CD4-positive, alpha-beta memory T cell (primary cell): ENCODE results near the gene HRH1. TPM values are rescaled to one million over a fixed set of nuclear protein-coding genes. Genes with fewer than 3 reads are reported as not detected.
"Not testable (repeated sequence)": the region's sequence is repeated elsewhere in the genome, so short reads cannot be mapped to it uniquely, and the experiment has no call there.

ENCODE experiments used
- CTCF ChIA-PET: fragments of 350-600 bp; sonication (Branson Sonifier 250); formaldehyde crosslinking; loops from one replicate; lab custom pipeline; 2021; ENCODE audit warnings: inconsistent platforms; ENCODE audit not compliant: partially characterized antibody; lab: Charles Lee
- POLR2A ChIA-PET: fragments of 350-600 bp; sonication (Branson Sonifier 250); formaldehyde crosslinking; loops from one replicate; lab custom pipeline; 2021; ENCODE audit not compliant: partially characterized antibody; lab: Charles Lee
- DNase-seq, 5 donors: peaks; one replicate each; pipeline versions ENCODE4 v3.0.0 to v3.0.0-alpha.2; 2020 to 2022; ENCODE audit warnings: mixed read lengths in 1 of 5
- H3K27ac ChIP-seq: one replicate; pipeline ENCODE4 v1.7.0; 2013; ENCODE audit warnings: low read depth, low read length
- H3K27me3 ChIP-seq: 2 replicates; pipeline ENCODE4 v1.7.0; 2013; ENCODE audit warnings: mild to moderate bottlenecking, low read length, moderate library complexity; ENCODE audit not compliant: insufficient read depth
- H3K36me3 ChIP-seq: 2 replicates; pipeline ENCODE4 v1.7.0; 2013; ENCODE audit warnings: mild to moderate bottlenecking, low read length, moderate library complexity; ENCODE audit not compliant: insufficient read depth
- H3K4me1 ChIP-seq: 2 replicates; pipeline ENCODE4 v1.7.0; 2013; ENCODE audit warnings: mild to moderate bottlenecking, low read length, moderate library complexity; ENCODE audit not compliant: insufficient read depth
- H3K4me3 ChIP-seq, 2 donors: one replicate each; pipeline ENCODE4 v1.7.0; 2013; ENCODE audit warnings: low read length in 2 of 2, mild to moderate bottlenecking in 1 of 2
- H3K9me3 ChIP-seq, 2 donors: one replicate each; pipeline ENCODE4 v1.7.0; 2013; ENCODE audit warnings: low read length in 2 of 2, control low read depth in 1 of 2; ENCODE audit not compliant: control insufficient read depth in 1 of 2
- H3K27ac Mint-ChIP-seq, 7 donors: one replicate each; pipeline ENCODE4 v1.8.0; 2020 to 2021; ENCODE audit warnings: mixed read lengths in 7 of 7, mild to moderate bottlenecking in 6 of 7, inconsistent platforms in 3 of 7, moderate library complexity in 3 of 7
- H3K27me3 Mint-ChIP-seq, 2 donors: one replicate each; pipeline ENCODE4 v1.8.0; 2020 to 2021; ENCODE audit warnings: mixed read lengths in 2 of 2
- H3K36me3 Mint-ChIP-seq, 2 donors: one replicate each; pipeline ENCODE4 v1.8.0; 2020 to 2021; ENCODE audit warnings: mixed read lengths in 2 of 2, inconsistent platforms in 1 of 2, mild to moderate bottlenecking in 1 of 2
- H3K4me1 Mint-ChIP-seq, 4 donors: one replicate each; pipeline ENCODE4 v1.8.0; 2020 to 2021; ENCODE audit warnings: mixed read lengths in 4 of 4, mild to moderate bottlenecking in 1 of 4
- H3K4me3 Mint-ChIP-seq, 8 donors: one replicate each; pipeline ENCODE4 v1.8.0; 2020 to 2021; ENCODE audit warnings: mixed read lengths in 8 of 8, mild to moderate bottlenecking in 7 of 8, moderate library complexity in 6 of 8, inconsistent platforms in 3 of 8
- H3K9me3 Mint-ChIP-seq, 8 donors: one replicate each; pipeline ENCODE4 v1.8.0; 2020 to 2021; ENCODE audit warnings: mixed read lengths in 8 of 8, mild to moderate bottlenecking in 5 of 8, inconsistent platforms in 3 of 8, moderate library complexity in 1 of 8
- intact Hi-C: fragments of 100-400 bp; cut with micrococcal nuclease; formaldehyde crosslinking; loops from one replicate; pipeline ENCODE4 v1.15.1; 2023
- polyA plus RNA-seq, 2 donors: library from polyadenylated mRNA; unstranded; fragments of 300-500 nt; fragmentation: Illumina TruSeq; gene quantifications; one replicate each; pipeline ENCODE4 v1.2.3, GENCODE V29; 2021
- total RNA-seq, 2 experiments: library from RNA; stranded (reverse); gene quantifications; one replicate each; pipeline ENCODE4 v1.2.3, GENCODE V29; 2021

Gene HRH1
- total and polyA plus RNA-seq, 4 experiments from 2014 or later = 0.31 to 0.81 (median 0.58) TPM; not detected in 1

DNA sequence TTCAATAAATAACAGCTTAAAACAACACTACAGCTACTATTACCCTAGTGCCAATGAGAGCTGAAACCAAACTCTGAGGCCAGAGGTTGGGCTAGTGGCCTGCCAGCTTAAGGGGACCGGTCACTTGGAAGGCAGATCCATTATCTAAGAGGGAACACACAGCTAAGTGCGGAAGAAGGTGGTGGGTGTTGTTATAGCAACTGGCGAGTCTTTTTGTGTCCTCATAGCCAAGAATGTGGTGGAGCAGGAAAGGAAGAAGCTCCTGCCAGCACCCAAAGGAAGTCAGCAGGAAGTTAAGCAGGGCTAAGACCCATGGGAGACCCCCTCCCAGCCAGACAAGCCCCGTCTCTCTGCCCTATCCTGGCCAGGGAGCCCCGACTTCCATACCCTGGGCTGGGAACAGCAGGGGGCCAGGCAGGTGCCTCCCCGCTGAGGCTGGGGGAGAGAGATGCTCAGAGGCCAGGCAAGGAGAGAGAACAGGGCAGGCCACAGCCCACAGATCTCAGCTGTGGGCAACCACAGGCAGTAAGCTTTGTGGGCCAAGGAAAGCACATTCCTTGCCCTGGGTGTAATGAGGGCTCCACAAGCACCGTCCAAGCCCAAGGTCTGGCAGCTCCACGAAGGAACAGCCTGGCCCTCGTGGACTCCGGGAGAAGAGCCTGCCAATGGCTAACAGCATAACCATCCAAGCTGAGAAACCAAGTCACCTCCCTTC is 34.0 kb upstream of the HRH1 start:
- ChIA-PET CTCF (no interaction called here), POLR2A (no interaction called here)
- no peak overlapping the region for H3K4me3 Mint-ChIP-seq
- no peaks in the 10 kb centered on the region for H3K36me3 Mint-ChIP-seq
- H3K27me3 Mint-ChIP-seq = peaks cover 13 to 19% of the 10 kb centered on the region in 2 donors
- no peaks in the 10 kb centered on the region for H3K9me3 ChIP-seq
- peaks cover 0 to 19% (median 4%) of the 10 kb centered on the region in 8 donors for H3K9me3 Mint-ChIP-seq
- H3K4me1 Mint-ChIP-seq = no peaks in the 10 kb centered on the region
- H3K4me3 ChIP-seq = no peak overlapping the region
- no peak overlapping the region for H3K27ac ChIP-seq
- H3K4me1 ChIP-seq = no peaks in the 10 kb centered on the region
- no peak overlapping the region for H3K27ac Mint-ChIP-seq
- DNase-seq = no peak
- no peaks in the 10 kb centered on the region for H3K27me3 ChIP-seq
- no peaks in the 10 kb centered on the region for H3K36me3 ChIP-seq
- intact Hi-C loops = no loop called here

DNA sequence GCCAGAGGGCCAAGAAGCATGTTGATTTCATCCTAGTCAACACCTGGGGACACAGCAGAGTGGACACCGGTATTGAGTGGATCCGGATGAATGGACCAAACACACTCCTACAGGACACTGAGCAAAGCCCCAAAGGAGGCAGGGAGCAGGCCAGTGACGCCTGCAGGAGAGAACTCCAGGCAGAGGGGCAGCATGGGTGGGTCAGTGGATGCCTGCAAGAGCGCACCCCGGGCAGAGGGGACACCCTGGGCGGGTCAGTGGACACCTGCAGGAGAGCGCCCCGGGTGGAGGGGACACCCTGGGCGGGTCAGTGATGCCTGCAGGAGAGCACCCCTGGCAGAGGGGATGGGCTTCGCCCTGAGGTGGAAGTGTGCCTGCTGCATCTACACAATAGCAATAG is 27.6 kb upstream of the HRH1 start:
- intact Hi-C loops = no loop called here
- POLR2A ChIA-PET = no interaction called here
- Mint-ChIP-seq H3K27ac (no peak overlapping the region), H3K36me3 (no peaks in the 10 kb centered on the region), H3K9me3 (peaks cover 0 to 6% (median 0%) of the 10 kb centered on the region in 8 donors), H3K27me3 (peaks cover 2 to 6% of the 10 kb centered on the region in 2 donors), H3K4me3 (no peak overlapping the region), H3K4me1 (no peaks in the 10 kb centered on the region)
- no peak for DNase-seq
- H3K4me1 ChIP-seq = no peaks in the 10 kb centered on the region
- no peak overlapping the region for H3K4me3 ChIP-seq
- no peaks in the 10 kb centered on the region for H3K36me3 ChIP-seq
- CTCF ChIA-PET = no interaction called here
- H3K27me3 ChIP-seq = no peaks in the 10 kb centered on the region
- no peaks in the 10 kb centered on the region for H3K9me3 ChIP-seq
- H3K27ac ChIP-seq = no peak overlapping the region

DNA sequence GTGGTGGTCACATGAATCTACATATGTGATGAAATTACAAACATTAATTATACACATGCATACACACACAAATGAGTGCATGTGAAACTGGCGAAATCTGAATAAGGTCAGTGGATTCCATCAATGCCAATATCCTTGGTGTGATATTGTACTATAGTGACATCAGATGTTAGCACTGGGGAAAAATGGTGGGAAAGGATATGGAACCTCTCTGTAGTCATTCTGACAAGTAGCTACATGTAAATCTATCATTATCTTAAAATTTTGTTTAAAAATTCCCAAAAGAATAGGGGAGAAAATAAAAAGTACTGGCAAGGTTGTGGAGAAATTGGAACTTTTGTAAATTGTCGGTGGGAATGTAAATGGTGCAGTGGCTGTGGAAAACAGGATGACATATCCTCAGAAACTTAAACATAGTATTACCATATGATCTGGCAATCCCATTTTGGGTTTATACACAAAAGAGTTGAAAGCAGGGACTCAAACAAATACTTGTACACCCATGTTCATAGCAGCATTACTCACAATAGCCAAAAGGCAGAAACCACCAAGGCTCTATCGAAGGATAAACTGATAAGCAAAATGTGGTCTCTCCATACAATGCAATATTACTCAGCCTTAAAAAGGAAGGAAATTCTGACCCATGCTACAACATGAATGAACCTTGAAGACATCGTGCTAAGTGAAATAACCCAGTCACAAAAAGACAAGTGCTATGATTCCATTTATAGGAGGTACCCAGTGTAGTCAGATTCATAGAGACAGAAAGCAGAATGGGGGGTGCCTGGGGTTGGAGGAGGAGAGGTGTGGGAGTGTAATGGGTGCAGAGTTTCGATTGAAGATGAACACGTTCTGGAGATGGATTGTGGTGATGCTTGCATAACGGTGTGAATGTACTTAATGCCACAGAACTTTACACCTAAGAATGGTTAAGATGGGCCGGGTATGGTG is 25.3 kb upstream of the HRH1 start:
- ChIA-PET POLR2A (no interaction called here), CTCF (interaction anchor here (0.7 kb wide), 1 partner anchor 552 kb away, joined by 3 read pairs; no protein-coding TSS in a partner anchor)
- intact Hi-C loops = no loop called here
- H3K4me1 Mint-ChIP-seq = no peaks in the 10 kb centered on the region
- H3K9me3 Mint-ChIP-seq = peaks cover 0 to 1% (median 0%) of the 10 kb centered on the region in 8 donors
- peaks cover 0 to 4% of the 10 kb centered on the region in 2 donors for H3K27me3 Mint-ChIP-seq
- no peak overlapping the region for H3K4me3 Mint-ChIP-seq
- H3K36me3 ChIP-seq = no peaks in the 10 kb centered on the region
- H3K36me3 Mint-ChIP-seq = no peaks in the 10 kb centered on the region
- H3K9me3 ChIP-seq = no peaks in the 10 kb centered on the region
- H3K27ac Mint-ChIP-seq = no peak overlapping the region
- no peaks in the 10 kb centered on the region for H3K27me3 ChIP-seq
- no peak overlapping the region for H3K27ac ChIP-seq
- H3K4me1 ChIP-seq = no peaks in the 10 kb centered on the region
- no peak overlapping the region for H3K4me3 ChIP-seq
- DNase-seq = no peak

DNA sequence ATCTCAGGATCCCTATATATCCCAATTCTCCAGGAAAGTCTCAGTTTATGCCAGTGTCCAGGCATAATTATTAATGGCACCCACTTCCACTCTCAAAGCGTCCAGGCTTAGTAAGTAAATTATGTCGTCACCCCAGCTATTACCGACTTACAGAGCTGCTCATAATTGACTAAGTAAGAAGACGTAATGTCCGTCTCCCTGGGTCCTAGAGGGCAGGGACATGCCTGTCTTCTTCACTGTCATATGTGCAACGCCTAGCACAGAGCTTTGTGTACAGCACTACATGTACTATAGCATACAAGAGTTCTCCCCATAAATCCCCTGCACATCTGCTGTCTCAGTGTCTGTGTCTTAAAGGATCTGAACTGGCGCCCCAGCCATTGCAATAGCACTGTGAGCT is 23.9 kb upstream of the HRH1 start:
- intact Hi-C loops = no loop called here
- POLR2A ChIA-PET = no interaction called here
- H3K4me1 ChIP-seq = no peaks in the 10 kb centered on the region
- H3K36me3 Mint-ChIP-seq = no peaks in the 10 kb centered on the region
- no peaks in the 10 kb centered on the region for H3K9me3 ChIP-seq
- no peak overlapping the region for H3K4me3 Mint-ChIP-seq
- H3K9me3 Mint-ChIP-seq = no peaks in the 10 kb centered on the region
- CTCF ChIA-PET = no interaction called here
- H3K27ac ChIP-seq = no peak overlapping the region
- no peaks in the 10 kb centered on the region for H3K27me3 ChIP-seq
- H3K27me3 Mint-ChIP-seq = peaks cover 0 to 4% of the 10 kb centered on the region in 2 donors
- no peaks in the 10 kb centered on the region for H3K4me1 Mint-ChIP-seq
- no peak for DNase-seq
- no peak overlapping the region for H3K27ac Mint-ChIP-seq
- no peak overlapping the region for H3K4me3 ChIP-seq
- H3K36me3 ChIP-seq = no peaks in the 10 kb centered on the region

DNA sequence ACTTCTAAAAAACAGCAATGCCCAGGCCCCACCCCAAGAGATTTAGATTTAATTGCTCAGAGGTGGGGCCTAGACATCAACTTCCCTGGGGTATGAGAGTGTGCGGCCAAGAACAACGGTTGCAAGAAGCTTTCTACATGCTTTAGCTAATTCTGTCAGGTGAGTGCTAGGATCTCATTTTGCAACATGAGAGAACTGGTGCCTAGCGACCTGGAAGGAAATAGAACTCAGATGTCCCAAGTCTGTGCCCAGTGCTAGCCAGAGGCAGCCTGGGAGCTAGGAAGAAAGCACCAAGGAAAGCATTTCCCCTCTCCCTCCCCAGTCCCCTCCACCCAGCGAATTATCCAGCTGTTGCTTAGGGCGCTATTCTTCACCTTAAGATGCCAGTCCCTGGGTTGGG is 22.9 kb upstream of the HRH1 start:
- Mint-ChIP-seq H3K27me3 (no peaks in the 10 kb centered on the region), H3K4me3 (no peak overlapping the region), H3K4me1 (no peaks in the 10 kb centered on the region), H3K27ac (no peak overlapping the region), H3K9me3 (no peaks in the 10 kb centered on the region), H3K36me3 (no peaks in the 10 kb centered on the region)
- no peak overlapping the region for H3K4me3 ChIP-seq
- no peak for DNase-seq
- H3K9me3 ChIP-seq = no peaks in the 10 kb centered on the region
- no peak overlapping the region for H3K27ac ChIP-seq
- POLR2A ChIA-PET = no interaction called here
- H3K36me3 ChIP-seq = no peaks in the 10 kb centered on the region
- no peaks in the 10 kb centered on the region for H3K27me3 ChIP-seq
- CTCF ChIA-PET = no interaction called here
- intact Hi-C loops = no loop called here
- no peaks in the 10 kb centered on the region for H3K4me1 ChIP-seq

DNA sequence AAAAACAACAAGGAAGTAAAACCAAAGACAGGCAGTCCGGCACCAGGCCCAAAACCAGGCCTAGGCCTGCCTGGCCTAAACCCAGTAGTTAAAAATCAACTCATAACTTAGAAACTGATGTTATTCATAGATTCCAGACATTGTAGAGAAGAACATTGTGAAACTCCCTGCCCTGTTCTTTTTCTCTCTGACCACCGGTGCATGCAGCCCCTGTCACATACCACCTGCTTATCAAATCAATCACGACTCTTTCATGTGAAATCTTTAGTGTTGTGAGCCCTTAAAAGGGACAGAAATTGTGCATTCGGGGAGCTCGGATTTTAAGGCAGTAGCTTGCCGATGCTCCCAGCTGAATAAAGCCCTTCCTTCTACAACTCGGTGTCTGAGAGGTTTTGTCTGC is 22.4 kb upstream of the HRH1 start:
- DNase-seq, intact Hi-C loops, POLR2A ChIA-PET, H3K4me1 Mint-ChIP-seq, H3K36me3 Mint-ChIP-seq, H3K9me3 Mint-ChIP-seq, H3K27ac Mint-ChIP-seq, H3K27me3 Mint-ChIP-seq, CTCF ChIA-PET, H3K4me1 ChIP-seq, H3K27ac ChIP-seq, H3K9me3 ChIP-seq, H3K4me3 Mint-ChIP-seq, H3K36me3 ChIP-seq, H3K4me3 ChIP-seq, H3K27me3 ChIP-seq: not testable (repeated sequence)

DNA sequence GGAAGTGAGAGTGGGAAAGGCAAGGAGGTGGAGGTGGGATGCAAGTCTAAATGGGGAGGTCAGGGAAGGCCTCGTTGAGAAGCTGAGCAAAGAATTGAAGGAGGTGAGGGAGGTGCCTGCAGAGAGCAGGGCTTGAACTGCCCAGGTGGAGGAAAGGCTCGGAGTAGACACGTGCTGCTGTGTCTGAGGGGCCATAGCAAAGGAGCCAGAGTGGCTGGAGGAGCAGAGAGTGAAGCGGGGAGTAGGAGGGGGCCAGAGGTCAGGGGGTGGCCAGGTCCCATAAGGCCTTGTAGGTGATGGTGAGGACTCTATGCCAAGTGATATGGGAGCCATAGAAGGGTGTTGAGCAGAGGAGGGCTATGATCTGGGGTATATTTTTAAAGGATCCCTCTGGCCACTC is 21.4 kb upstream of the HRH1 start:
- Mint-ChIP-seq H3K27ac (no peak overlapping the region), H3K27me3 (no peaks in the 10 kb centered on the region), H3K9me3 (no peaks in the 10 kb centered on the region), H3K4me1 (no peaks in the 10 kb centered on the region), H3K4me3 (no peak overlapping the region), H3K36me3 (no peaks in the 10 kb centered on the region)
- ChIA-PET POLR2A (no interaction called here), CTCF (no interaction called here)
- H3K27me3 ChIP-seq = no peaks in the 10 kb centered on the region
- intact Hi-C loops = no loop called here
- no peak for DNase-seq
- H3K4me3 ChIP-seq = no peak overlapping the region
- H3K27ac ChIP-seq = no peak overlapping the region
- no peaks in the 10 kb centered on the region for H3K36me3 ChIP-seq
- H3K4me1 ChIP-seq = no peaks in the 10 kb centered on the region
- no peaks in the 10 kb centered on the region for H3K9me3 ChIP-seq
